Gastrocnemius medialis (tissue), 4 donors: Measurements from ENCODE around the gene RPL35. TPM values are rescaled to one million over a fixed set of nuclear protein-coding genes. Genes with fewer than 3 reads are reported as not detected.

Experiments
- ATAC-seq, 2 donors: fragments of 150-250 bp; one replicate each; pipeline ENCODE4 v1.9.1; 2016
- DNase-seq, 2 donors: peaks; one replicate each; pipeline ENCODE4 v3.0.0-alpha.2; 2019
- H3K27ac ChIP-seq, 4 donors: fragments of 200-600 bp; sonication (generic); 1 replicate in 1 of 4; 2 replicates in 3 of 4; pipeline ENCODE4 v1.5.1; 2016 to 2018; ENCODE audit warnings: mild to moderate bottlenecking in 2 of 4, moderate library complexity in 1 of 4
- H3K27me3 ChIP-seq, 3 donors: fragments of 200-600 bp; sonication (generic) in 2 of 3; 1 replicate in 1 of 3; 2 replicates in 2 of 3; pipeline versions ENCODE4 v1.5.1 to v1.6.0; 2016 to 2019; ENCODE audit warnings: mild to moderate bottlenecking in 1 of 3, moderate library complexity in 1 of 3
- H3K36me3 ChIP-seq, 2 donors: fragments of 200-600 bp; sonication (generic) in 1 of 2; one replicate each; pipeline ENCODE4 v1.5.1; 2017 to 2018
- H3K4me1 ChIP-seq, 2 donors: fragments of 200-600 bp; sonication (generic) in 1 of 2; one replicate each; pipeline ENCODE4 v1.5.1; 2016 to 2017; ENCODE audit warnings: mild to moderate bottlenecking in 2 of 2
- H3K4me3 ChIP-seq, 4 donors: fragments of 200-600 bp; sonication (generic) in 3 of 4; 1 replicate in 1 of 4; 2 replicates in 3 of 4; pipeline ENCODE4 v1.5.1; 2016 to 2019; ENCODE audit warnings: mild to moderate bottlenecking in 2 of 4
- H3K9me3 ChIP-seq, 3 donors: fragments of 200-600 bp; sonication (generic) in 2 of 3; 1 replicate in 1 of 3; 2 replicates in 2 of 3; pipeline ENCODE4 v1.5.1; 2016 to 2019
- POLR2A ChIP-seq, 2 donors: fragments of 450-650 bp; IDR thresholded peaks; one replicate each; pipeline ENCODE4 v1.6.1; 2017; ENCODE audit warnings: antibody characterized with exemption in 2 of 2, mild to moderate bottlenecking in 2 of 2, moderate library complexity in 2 of 2
- in situ Hi-C, 4 donors: fragments of 200-750 bp; cut with MboI; loops; one replicate each; pipeline versions ENCODE4 v1.15.0 to v1.8.0; 2017; ENCODE audit warnings: low sequenced_read_pairs in 4 of 4
- intact Hi-C: fragments of 100-400 bp; cut with DNase I; formaldehyde crosslinking; loops from one replicate; pipeline ENCODE4 v1.15.1; 2023; ENCODE audit warnings: low total_unique reads
- total RNA-seq, 4 donors: library from RNA; depleted of rRNA; stranded (reverse); fragments of >200 nt; gene quantifications; one replicate each; pipeline versions ENCODE4 v1.1.0 to v1.2.3, GENCODE V29; 2016
- TF ChIP-seq, protein P1 (sequence below), 5 experiments: fragments of 450-650 bp in 3 of 5; fragments of 200-600 bp in 2 of 5; sonication (generic) in 2 of 5; IDR thresholded peaks in 4 of 5; conservative IDR thresholded peaks in 1 of 5; 1 replicate in 4 of 5; 2 replicates in 1 of 5; pipeline ENCODE4 v1.5.1; 2016 to 2019; ENCODE audit warnings: antibody characterized with exemption in 5 of 5, mild to moderate bottlenecking in 3 of 5, moderate library complexity in 3 of 5

The RPL35 gene
- total RNA-seq, 4 donors from 2014 or later: 2,099 to 2,608 (median 2,478) TPM

DNA sequence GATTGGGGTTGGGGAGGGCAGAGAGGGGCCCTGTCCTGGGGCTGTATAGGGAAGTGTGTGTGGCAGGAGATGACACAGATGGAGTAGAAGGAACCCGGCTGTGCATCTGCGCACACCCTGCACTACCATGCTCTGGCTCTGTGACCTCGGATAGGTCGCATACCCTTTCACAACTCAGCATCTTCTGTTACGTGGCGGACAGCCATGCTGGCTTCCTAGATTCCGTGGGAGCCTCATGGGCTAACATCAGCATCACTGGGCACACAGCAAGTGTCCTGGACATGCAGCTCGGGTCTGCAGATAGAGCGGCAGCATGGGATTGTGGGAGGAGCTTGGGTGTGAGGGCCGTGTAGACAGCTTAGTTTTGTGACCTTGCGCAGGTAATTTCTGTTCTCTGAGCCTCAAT is 9.4 kb upstream of the RPL35 start:
- Histone ChIP-seq H3K4me3 (no peak overlapping the region), H3K27me3 (no peaks in the 10 kb centered on the region), H3K4me1 (peaks cover 53 to 57% of the 10 kb centered on the region in 2 donors), H3K27ac (peak overlapping the region; percentile 68 to 100 (median 94)), H3K36me3 (peaks cover 0 to 18% of the 10 kb centered on the region in 2 donors), H3K9me3 (no peaks in the 10 kb centered on the region)
- in situ Hi-C loops (loop anchor here in 1 of 4 donors (5.0 kb wide), 1 partner anchor 66 kb away; no protein-coding TSS in a partner anchor), intact Hi-C loops (no loop called here)
- DNase-seq (peak in 1 of 2 donors; percentile 65), ATAC-seq (peak in 1 of 2 donors; percentile 28)
- no peak for TF ChIP-seq POLR2A (IDR thresholded peaks at IDR 0.05)
- TF ChIP-seq, protein P1, sequence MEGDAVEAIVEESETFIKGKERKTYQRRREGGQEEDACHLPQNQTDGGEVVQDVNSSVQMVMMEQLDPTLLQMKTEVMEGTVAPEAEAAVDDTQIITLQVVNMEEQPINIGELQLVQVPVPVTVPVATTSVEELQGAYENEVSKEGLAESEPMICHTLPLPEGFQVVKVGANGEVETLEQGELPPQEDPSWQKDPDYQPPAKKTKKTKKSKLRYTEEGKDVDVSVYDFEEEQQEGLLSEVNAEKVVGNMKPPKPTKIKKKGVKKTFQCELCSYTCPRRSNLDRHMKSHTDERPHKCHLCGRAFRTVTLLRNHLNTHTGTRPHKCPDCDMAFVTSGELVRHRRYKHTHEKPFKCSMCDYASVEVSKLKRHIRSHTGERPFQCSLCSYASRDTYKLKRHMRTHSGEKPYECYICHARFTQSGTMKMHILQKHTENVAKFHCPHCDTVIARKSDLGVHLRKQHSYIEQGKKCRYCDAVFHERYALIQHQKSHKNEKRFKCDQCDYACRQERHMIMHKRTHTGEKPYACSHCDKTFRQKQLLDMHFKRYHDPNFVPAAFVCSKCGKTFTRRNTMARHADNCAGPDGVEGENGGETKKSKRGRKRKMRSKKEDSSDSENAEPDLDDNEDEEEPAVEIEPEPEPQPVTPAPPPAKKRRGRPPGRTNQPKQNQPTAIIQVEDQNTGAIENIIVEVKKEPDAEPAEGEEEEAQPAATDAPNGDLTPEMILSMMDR (IDR thresholded peaks at IDR 0.05 in 4 of 5, conservative IDR thresholded peaks at IDR 0.05 in 1 of 5): no peak

DNA sequence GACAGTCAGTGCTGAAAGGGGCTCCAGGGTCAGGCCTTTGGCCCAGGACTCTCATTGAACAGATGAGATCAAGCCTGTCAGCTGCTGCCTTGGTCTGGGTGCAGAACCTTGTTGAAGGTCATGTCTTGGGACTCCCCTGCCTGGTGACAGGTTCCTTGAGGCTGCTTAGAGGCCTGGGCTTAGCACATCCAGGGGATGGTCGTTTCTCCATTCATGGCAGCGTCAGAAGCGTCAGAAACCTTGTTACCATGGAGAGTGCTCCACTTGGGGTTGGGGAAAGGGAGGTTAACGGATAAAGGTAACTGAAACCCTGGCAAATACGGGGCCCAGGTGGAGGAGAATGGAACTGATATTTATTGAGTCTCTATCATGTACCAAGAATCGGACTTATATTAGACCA is 9.0 kb upstream of the RPL35 start:
- TF ChIP-seq, protein P1 (IDR thresholded peaks at IDR 0.05 in 4 of 5, conservative IDR thresholded peaks at IDR 0.05 in 1 of 5): no peak
- TF ChIP-seq POLR2A (IDR thresholded peaks at IDR 0.05): no peak
- H3K4me3 ChIP-seq: peak overlapping the region; percentile 80 to 100 (median 88)
- in situ Hi-C loops: loop anchor here in 1 of 4 donors (5.0 kb wide), 1 partner anchor 67 kb away; no protein-coding TSS in a partner anchor
- H3K9me3 ChIP-seq: no peaks in the 10 kb centered on the region
- H3K36me3 ChIP-seq: peaks cover 0 to 14% of the 10 kb centered on the region in 2 donors
- DNase-seq: no peak
- H3K27ac ChIP-seq: peak overlapping the region; percentile 93 to 100 (median 96)
- peaks cover 53 to 57% of the 10 kb centered on the region in 2 donors for H3K4me1 ChIP-seq
- ATAC-seq: no peak
- intact Hi-C loops: no loop called here
- no peaks in the 10 kb centered on the region for H3K27me3 ChIP-seq

DNA sequence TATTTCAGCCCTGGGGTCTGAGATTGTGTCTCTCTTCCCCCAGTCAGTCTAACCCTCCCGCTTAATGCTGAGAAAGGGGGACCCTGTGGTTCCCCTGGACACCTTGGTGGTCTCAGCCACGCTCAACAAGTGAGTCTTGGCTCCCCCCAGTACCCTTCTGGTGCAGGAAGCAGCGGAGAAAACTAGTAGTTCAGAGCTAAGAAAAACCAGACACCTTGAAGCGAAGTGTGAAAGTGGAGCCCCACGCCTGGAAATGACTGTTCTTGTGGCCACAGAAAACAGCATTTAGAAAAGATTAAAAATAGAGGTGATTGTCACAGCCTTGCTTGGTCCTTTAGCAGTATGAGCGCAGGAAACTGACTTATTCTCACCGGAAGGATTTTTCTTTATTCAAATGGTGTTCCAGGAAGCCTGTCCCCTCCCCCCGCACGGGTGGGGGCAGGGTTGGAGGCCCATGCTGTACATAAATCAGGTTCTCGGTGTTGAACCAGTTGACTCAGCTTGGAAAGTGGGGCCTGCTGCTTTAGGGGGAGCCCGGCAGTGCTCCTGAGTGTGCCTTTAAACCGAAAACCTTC is 8.3 kb upstream of the RPL35 start:
- in situ Hi-C loops: loop anchor here in 1 of 4 donors (5.0 kb wide), 1 partner anchor 67 kb away; no protein-coding TSS in a partner anchor
- Histone ChIP-seq H3K36me3 (peaks cover 0 to 8% of the 10 kb centered on the region in 2 donors), H3K9me3 (no peaks in the 10 kb centered on the region), H3K4me3 (peak overlapping the region; percentile 80 to 100 (median 88)), H3K4me1 (peaks cover 53 to 57% of the 10 kb centered on the region in 2 donors), H3K27me3 (no peaks in the 10 kb centered on the region), H3K27ac (peak overlapping the region; percentile 93 to 100 (median 96))
- ATAC-seq (no peak), DNase-seq (no peak)
- TF ChIP-seq, protein P1 (IDR thresholded peaks at IDR 0.05 in 4 of 5, conservative IDR thresholded peaks at IDR 0.05 in 1 of 5): no peak
- no peak for TF ChIP-seq POLR2A (IDR thresholded peaks at IDR 0.05)
- intact Hi-C loops: loop anchor here (1.0 to 10.0 kb wide), 4 partner anchors 71 to 315 kb away; partner anchors contain the start of genes GOLGA1, PPP6C and SCAI

- no peaks in the 10 kb centered on the region for H3K27me3 ChIP-seq
- peak overlapping the region; percentile 93 to 100 (median 96) for H3K27ac ChIP-seq
- peaks cover 0 to 2% of the 10 kb centered on the region in 2 donors for H3K36me3 ChIP-seq
- TF ChIP-seq, protein P1 (IDR thresholded peaks at IDR 0.05 in 4 of 5, conservative IDR thresholded peaks at IDR 0.05 in 1 of 5): no peak
- in situ Hi-C loops: no loop called here
- ATAC-seq (peak; percentile 3 to 17), DNase-seq (no peak)
- peak overlapping the region; percentile 80 to 100 (median 88) for H3K4me3 ChIP-seq
- no peaks in the 10 kb centered on the region for H3K9me3 ChIP-seq
- H3K4me1 ChIP-seq: peaks cover 53 to 57% of the 10 kb centered on the region in 2 donors
- intact Hi-C loops: loop anchor here (1.0 to 10.0 kb wide), 4 partner anchors 72 to 315 kb away; partner anchors contain the start of genes GOLGA1, PPP6C and SCAI
These were observed 7.8 kb upstream of the RPL35 start for GRCh38 chr9:124869466-124869985.
